WTC11 (cell line): ENCODE results near the gene KCTD21.

ENCODE experiments used
- CREB1 ChIP-seq: sonication (generic); formaldehyde crosslinking; IDR thresholded peaks from 2 replicates; pipeline ENCODE4 v1.8.0; 2023; ENCODE audit warnings: mild to moderate bottlenecking, missing genetic modification reagents
- CTCF ChIP-seq: fragments of 200-600 bp; IDR thresholded peaks from 2 replicates; pipeline ENCODE4 v1.8.0; 2022; ENCODE audit warnings: antibody characterized with exemption
- ZNF416 ChIP-seq: fragments of 250-450 bp; sonication (Bioruptor Pico); IDR thresholded peaks from 2 replicates; pipeline ENCODE4 v1.9.0; 2021; ENCODE audit warnings: mild to moderate bottlenecking, inconsistent platforms
- TF ChIP-seq, protein P1 (sequence below): sonication (generic); formaldehyde crosslinking; IDR thresholded peaks from 2 replicates; pipeline ENCODE4 v1.8.0; 2022; ENCODE audit warnings: mild to moderate bottlenecking, missing genetic modification reagents

DNA sequence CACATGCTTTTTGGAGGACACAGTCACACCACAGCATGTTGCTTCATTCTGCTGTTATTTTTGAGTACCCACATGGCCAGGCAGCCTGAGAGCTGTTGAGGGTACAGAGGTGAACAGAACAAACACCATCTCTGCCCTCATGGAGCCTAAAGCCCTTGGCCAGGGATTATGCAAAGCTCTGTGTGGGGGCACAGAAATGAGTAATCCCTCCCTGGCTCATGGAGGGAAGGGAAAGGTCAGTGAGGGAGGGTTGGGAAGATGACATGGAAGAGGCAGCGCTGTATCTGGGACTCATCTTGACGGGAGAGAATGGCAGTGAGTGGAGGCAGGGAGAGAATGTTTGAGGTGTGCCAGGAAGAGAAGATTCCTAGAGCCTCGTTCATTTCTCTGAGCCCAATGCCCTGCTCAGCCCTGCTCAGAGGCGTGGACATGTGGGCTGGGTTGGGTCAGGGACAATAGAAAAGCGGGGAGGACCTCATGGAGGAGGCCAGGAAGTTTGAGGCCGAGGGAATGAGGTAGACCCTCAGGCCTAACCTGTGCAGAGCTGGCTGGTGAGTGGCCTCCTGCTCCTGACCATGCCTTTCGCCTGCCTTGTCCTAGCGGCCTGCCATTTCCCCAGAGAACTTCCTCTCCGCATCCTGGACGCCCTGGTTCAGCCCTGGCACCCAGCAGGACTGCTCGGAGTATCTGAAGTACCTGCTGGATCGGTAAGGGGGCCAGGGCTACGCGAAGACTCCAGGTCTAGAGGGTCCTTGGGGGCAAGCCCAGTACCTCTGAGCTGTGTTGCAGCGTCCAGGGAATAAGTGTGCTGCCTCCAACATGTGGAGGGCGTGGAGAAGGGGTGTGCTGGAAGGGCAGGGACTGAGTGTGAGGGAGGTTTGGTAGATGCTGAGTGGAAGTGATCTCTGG, 20.1 kb upstream of the KCTD21 start:
- TF ChIP-seq, protein P1, sequence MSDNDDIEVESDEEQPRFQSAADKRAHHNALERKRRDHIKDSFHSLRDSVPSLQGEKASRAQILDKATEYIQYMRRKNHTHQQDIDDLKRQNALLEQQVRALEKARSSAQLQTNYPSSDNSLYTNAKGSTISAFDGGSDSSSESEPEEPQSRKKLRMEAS = no peak
- TF ChIP-seq CTCF (no peak), CREB1 (CRISPR knock-in tag) (no peak), ZNF416 (CRISPR knock-in tag) (no peak)
